ENCODE data around the gene ANKRD40.

Gene ANKRD40

DNA sequence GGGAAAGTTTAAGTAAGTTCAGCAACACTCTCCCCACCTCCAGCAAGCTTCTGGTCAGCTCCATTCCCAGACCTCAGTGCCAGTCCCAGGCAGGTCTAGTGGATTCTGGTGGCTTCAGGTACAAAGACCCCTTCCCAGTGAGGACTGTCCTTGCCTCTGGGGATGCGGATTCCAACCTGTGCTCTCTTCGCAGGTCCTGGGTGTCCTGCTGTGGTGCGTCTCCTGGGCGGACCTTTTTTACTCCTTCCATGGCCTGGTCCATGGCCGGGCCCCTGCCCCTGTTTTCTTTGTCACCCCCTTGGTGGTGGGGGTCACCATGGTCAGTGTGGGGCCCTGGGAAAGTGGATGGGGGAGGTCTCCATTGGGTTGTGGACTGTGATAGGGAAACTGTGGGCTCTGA lies 51.2 kb downstream of the ANKRD40 start:
- Histone ChIP-seq H3K9ac (ENCODE audit: low read length) (no peak overlapping the region), H3K4me2 (ENCODE audit: low read depth, low read length, poor library complexity, severe bottlenecking) (no peak overlapping the region), H3K9me2 (replicated peaks; ENCODE audit: insufficient read depth, low read length) (no peaks in the 10 kb centered on the region), H3K9me3 (ENCODE audit: insufficient read depth, low read length) (no peaks in the 10 kb centered on the region), H2AFZ (ENCODE audit: low read depth, low read length, severe bottlenecking) (no peak overlapping the region), H3K27ac (ENCODE audit: low read depth, low read length) (no peak overlapping the region), H4K20me1 (ENCODE audit: low read depth, low read length) (no peaks in the 10 kb centered on the region), H3K79me2 (ENCODE audit: insufficient read depth, low read length) (no peaks in the 10 kb centered on the region), H3F3A (ENCODE audit: insufficient read depth) (no peaks in the 10 kb centered on the region), H3K27me3 (ENCODE audit: low read length) (no peaks in the 10 kb centered on the region), H3K4me3 (ENCODE audit: insufficient read depth, low read length, poor library complexity, severe bottlenecking) (no peak overlapping the region), H3K36me3 (ENCODE audit: low read length) (no peaks in the 10 kb centered on the region)
- TF ChIP-seq EZH2phosphoT487 (conservative IDR thresholded peaks at IDR 0.05; ENCODE audit: low read length) (no peak), CTCF (IDR thresholded peaks at IDR 0.05; ENCODE audit: insufficient read depth, low read length, poor library complexity, severe bottlenecking) (no peak)

- no peaks in the 10 kb centered on the region for H3K79me2 ChIP-seq (ENCODE audit: insufficient read depth, low read length)
- no peak overlapping the region for H3K4me2 ChIP-seq (ENCODE audit: low read depth, low read length, poor library complexity, severe bottlenecking)
- no peaks in the 10 kb centered on the region for H4K20me1 ChIP-seq (ENCODE audit: low read depth, low read length)
- no peak overlapping the region for H3K4me3 ChIP-seq (ENCODE audit: insufficient read depth, low read length, poor library complexity, severe bottlenecking)
- no peak overlapping the region for H3K9ac ChIP-seq (ENCODE audit: low read length)
- no peaks in the 10 kb centered on the region for H3K27me3 ChIP-seq (ENCODE audit: low read length)
- H3K9me2 ChIP-seq (replicated peaks; ENCODE audit: insufficient read depth, low read length), result no peaks in the 10 kb centered on the region
- no peaks in the 10 kb centered on the region for H3K36me3 ChIP-seq (ENCODE audit: low read length)
- H3K27ac ChIP-seq (ENCODE audit: low read depth, low read length), result no peak overlapping the region
- H2AFZ ChIP-seq (ENCODE audit: low read depth, low read length, severe bottlenecking), result no peak overlapping the region
- H3F3A ChIP-seq (ENCODE audit: insufficient read depth), result no peaks in the 10 kb centered on the region
- TF ChIP-seq CTCF (IDR thresholded peaks at IDR 0.05; ENCODE audit: insufficient read depth, low read length, poor library complexity, severe bottlenecking), result no peak
- H3K9me3 ChIP-seq (ENCODE audit: insufficient read depth, low read length), result no peaks in the 10 kb centered on the region
Measured at GRCh38 chr17:50653738-50654137, 54.0 kb downstream of the ANKRD40 start.

DNA sequence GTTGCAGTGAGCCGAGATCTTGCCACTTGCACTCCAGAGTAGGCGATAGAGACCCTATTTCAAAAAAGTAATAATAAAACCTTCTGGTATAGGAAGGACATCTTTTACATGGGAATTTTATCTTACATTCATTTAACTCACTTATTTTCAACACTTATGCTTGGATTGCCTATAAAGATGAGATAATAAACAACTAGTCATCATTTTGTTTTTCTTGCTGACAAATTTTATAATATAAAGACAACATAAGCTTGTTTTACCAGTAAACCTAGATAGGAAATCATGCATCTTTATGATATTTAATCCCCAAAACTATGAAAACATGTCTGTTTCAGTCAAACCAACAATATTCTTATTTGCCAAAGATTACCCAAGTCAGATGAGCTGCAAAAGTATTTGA lies 56.1 kb downstream of the ANKRD40 start:
- TF ChIP-seq CTCF (IDR thresholded peaks at IDR 0.05; ENCODE audit: insufficient read depth, low read length, poor library complexity, severe bottlenecking) (no peak), EZH2phosphoT487 (conservative IDR thresholded peaks at IDR 0.05; ENCODE audit: low read length) (no peak)

More for the DNA sequence above, 56.1 kb downstream of the ANKRD40 start:
- Histone ChIP-seq H3K4me2 (ENCODE audit: low read depth, low read length, poor library complexity, severe bottlenecking) (no peak overlapping the region), H3K27ac (ENCODE audit: low read depth, low read length) (no peak overlapping the region), H3K9me3 (ENCODE audit: insufficient read depth, low read length) (no peaks in the 10 kb centered on the region), H3K36me3 (ENCODE audit: low read length) (no peaks in the 10 kb centered on the region), H4K20me1 (ENCODE audit: low read depth, low read length) (no peaks in the 10 kb centered on the region), H3K27me3 (ENCODE audit: low read length) (no peaks in the 10 kb centered on the region), H2AFZ (ENCODE audit: low read depth, low read length, severe bottlenecking) (no peak overlapping the region), H3K79me2 (ENCODE audit: insufficient read depth, low read length) (no peaks in the 10 kb centered on the region), H3F3A (ENCODE audit: insufficient read depth) (no peaks in the 10 kb centered on the region), H3K9ac (ENCODE audit: low read length) (no peak overlapping the region), H3K4me3 (ENCODE audit: insufficient read depth, low read length, poor library complexity, severe bottlenecking) (no peak overlapping the region), H3K9me2 (replicated peaks; ENCODE audit: insufficient read depth, low read length) (no peaks in the 10 kb centered on the region)

Measured in SU-DHL-6 (cell line).